ENCODE data around the gene TRAPPC4.
A peak's percentile ranks its signal among the peaks of the same experiment; 100 is the strongest.
"Not testable (repeated sequence)": the region's sequence is repeated elsewhere in the genome, so short reads cannot be mapped to it uniquely, and the experiment has no call there.

Gene TRAPPC4

DNA sequence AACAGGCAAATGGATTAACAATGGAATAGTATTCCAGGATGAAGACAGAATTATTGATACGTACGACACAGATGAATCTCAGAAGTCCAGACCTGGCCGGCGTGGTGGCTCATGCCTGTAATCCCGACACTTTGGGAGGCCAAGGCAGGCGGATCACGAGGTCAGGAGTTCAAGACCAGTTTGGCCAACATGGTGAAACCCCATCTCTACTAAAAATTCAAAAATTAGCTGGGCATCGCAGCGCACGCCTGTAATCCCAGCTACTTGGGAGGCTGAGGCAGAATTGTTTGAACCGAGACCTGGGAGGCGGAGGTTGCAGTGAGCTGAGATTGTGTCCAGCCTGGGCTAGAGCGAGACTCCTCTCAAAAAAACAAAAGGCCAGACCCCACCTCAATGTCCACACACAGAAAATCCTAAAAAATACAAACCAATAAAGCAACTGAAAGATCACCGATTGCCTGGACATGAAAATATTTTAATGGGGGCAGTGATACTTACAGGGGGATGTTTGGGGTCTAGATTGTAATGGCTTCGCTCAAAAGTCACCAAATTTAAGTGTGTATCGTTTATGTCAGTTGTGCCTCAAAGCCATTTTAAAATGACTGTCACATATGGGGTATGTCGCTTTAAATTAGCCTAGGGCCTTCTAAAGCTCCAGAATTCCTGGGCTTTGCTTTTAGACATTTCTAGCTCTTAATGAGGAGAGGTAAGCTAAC, 4.2 kb upstream of the TRAPPC4 start:
- no peak for DNase-seq

DNA sequence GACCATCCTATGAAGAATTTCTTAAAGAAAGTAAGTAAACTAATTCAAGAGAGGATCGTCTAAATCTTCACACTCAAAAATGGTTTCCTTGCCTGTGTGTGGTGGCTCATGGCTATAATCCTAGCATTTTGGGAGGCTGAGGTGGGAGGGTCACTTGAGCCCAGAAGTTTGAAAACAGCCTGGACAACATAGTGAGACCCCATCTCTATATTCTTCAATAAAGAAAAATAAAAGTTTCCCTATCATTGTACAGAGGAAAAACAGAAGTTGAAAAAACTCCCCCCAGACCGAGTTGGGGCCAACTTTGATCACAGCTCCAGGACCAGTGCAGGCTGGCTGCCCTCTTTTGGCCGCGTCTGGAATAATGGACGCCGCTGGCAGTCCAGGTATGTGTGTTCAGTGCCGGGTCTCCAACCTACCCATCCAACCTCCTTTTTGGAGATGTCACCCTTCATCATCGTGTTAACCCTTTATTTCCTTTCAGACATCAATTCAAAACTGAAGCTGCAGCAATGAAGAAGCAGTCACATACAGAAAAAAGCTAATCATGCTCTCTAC, 3.4 kb upstream of the TRAPPC4 start:
- no peak for DNase-seq

DNA sequence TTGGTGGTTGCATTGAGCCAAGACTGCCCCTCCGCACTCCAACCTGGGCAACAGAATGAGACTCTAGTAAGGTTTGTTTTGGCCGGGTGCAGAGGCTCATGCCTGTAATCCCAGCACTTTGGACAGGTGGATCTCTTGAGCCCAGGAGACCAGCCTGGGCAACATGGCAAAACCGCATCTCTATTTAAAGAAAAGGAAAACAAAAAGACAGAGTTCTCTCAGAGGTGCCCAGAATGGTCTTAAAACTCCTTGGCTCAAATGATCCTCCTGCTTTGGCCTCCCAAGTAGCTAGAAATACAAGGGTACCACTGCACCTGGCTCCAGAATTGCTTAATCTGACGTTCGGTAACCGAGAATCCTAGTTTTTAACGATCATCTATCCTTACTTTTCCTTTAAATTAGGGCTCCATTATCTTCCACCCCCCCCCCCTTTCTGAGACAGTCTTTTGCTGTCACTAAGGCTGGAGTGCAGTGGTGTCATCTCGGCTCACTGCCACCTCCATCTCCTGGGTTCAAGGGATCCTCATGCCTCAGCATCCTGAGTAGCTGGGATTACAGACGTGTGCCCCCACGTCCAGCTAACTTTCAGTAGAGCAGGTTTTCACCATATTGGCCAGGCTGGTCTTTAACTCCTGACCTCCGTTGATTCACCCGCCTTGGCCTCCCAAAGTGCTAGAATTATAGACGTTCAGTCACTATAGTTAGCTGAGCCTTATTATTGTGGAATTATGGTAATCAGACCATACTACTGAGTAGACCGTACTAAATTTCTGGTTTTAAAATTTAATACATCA, 2.2 kb upstream of the TRAPPC4 start:
- DNase-seq = no peak

GRCh38 chr11:119017377-119017776, 1.2 kb upstream of the TRAPPC4 start:
- DNase-seq = not testable (repeated sequence)

- no peak for DNase-seq
Observed at GRCh38 chr11:119019996-119020395, 1.4 kb downstream of the TRAPPC4 start.

DNA sequence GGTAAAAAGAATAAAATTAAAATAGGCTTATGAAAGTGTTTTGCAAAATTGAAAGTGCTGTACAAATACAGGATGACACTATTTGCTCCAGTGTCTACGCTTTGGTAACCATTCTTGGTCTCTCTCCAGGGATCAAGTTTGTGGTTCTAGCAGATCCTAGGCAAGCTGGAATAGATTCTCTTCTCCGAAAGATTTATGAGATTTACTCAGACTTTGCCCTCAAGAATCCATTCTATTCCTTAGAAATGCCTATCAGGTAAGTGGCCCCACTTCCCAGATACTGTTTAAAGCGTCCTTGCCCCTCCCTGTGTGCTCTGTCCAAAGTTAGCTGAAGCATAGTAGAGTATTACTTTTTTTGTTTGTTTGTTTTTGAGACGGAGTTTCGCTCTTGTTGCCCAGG, 3.1 kb downstream of the TRAPPC4 start:
- DNase-seq = no peak

- DNase-seq = no peak
Observed at GRCh38 chr11:119023741-119024140, 5.2 kb downstream of the TRAPPC4 start.

- no peak for DNase-seq
Observed at GRCh38 chr11:119024430-119025098, 6.0 kb downstream of the TRAPPC4 start.

DNA sequence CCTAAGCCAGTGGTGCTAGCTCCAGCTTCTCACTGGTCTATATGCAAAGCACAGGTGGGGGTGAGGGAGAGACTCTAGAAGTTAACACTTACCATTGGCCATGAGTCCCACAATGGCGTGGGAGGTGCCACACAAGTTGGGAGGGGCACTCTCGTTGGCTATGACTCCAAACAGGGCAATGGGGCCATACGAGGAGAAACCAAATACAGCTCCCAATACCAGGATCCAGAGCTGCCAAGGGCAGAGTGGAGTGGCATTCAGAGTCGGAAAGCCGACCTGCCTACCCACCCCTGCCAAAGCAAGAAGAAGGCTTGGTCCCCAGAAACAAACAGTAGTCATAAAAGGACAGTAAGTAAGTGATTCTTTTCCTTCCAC, 6.5 kb downstream of the TRAPPC4 start:
- DNase-seq = no peak

DNA sequence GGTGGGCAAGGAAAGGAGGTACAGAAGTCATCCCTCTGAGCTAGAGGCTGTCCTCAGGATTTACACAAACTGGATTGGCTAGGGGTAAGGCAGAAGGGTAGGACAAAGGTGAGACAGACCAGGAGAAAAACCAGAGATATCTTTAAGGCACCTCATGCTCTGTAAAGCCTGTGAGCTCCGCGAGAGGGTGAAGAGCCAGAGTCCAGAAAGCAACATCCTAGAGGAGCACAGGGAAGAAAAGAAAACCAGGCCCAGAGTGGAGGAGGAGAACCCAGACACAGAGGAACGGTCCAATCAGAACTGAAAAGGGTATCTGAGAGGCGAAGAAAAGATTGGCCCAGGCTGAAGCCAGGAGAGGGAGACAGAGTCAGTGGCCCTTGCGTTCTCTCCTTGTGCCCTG, 7.0 kb downstream of the TRAPPC4 start:
- no peak for DNase-seq

DNA sequence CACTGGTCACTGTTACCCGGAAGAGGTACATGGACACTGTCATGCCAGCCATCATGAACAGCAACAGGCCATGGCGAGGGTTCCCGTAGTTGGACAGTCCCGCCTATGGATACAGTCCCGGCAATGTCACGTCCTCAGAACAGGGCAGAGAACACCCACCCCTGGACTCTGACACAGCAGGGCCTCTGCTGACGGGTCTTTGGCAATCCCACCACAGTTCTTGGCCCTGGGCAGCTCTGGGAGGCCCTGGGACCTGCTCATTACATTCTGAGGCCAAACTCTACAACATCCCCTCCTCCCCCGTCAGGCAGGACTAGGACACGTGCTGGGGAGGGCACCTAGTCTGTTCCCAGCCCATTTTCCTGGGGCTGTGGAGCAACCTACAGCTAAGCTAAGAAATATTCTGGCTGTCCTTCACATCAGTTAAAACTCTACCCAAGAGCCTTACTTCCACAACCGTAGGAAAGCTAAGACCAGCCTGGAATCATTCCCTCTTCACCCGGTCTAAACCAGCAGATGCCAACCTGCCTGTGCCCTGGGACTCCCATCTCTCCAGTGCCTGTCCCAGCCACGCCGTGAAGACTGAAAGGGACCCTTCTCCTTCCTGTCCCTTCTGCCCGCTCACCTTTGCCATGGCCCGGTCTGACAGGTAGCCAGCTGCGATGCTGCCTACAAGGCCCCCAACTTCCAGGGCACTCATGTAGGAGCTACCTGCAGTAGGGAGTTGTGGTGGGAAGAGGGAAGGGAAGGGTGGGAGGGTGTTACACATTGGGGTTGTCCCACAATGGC, 7.6 kb downstream of the TRAPPC4 start:
- no peak for DNase-seq

DNA sequence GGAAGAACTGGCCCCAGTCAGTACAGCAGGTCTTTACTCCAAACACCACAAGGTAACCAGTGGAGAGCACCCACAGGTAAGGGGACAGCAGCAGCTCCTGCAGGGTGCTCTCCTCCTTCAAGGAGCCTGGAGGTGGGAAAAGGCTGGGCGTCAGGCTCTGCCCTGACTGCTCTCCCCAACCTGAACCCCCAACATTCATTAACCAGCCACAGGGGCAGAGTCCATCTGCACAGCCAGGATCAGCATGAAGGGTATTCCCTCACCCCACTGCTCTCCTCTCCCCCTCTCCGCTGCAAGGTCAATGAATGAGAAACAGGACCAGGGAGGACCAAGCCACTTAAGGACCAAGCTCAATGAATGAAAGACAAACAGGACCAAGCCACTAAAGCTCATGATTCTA, 8.4 kb downstream of the TRAPPC4 start:
- DNase-seq = no peak

GRCh38 chr11:119027561-119028345, 9.2 kb downstream of the TRAPPC4 start:
- no peak for DNase-seq

GRCh38 chr11:119028346-119029068, 9.9 kb downstream of the TRAPPC4 start:
- DNase-seq = no peak

DNA sequence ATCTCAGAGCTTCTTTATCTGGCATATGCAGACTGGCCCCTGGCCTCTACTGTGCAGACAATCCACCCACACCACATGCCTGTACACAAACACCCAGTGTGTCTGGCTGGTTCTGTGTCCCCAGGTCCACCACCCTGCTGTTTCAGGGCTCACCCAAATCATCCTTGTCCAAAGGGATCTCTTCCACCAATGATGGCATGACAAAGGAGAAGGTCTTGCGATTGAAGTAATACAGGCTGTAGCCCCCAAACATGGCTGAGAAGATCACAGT, 10.4 kb downstream of the TRAPPC4 start:
- DNase-seq = no peak

GRCh38 chr11:119029340-119030028, 10.9 kb downstream of the TRAPPC4 start:
- peak; percentile 61 for DNase-seq

DNA sequence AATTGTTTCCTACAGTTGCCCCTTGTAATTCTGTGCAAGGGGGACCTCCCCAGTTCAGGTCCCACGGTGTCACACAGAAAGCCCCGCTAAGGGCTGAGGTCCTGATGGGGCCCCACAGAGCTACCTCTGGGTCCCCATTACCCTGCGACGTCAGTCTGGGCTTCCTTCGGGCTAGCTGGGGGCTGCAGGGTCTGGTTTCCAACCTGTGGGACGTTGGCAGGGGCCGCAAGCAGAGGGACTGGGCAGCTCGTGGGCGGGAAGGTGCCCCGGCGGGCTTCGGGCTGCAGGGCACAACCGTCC, 11.4 kb downstream of the TRAPPC4 start:
- peak; percentile 23 for DNase-seq

GRCh38 chr11:119030329-119031047, 11.9 kb downstream of the TRAPPC4 start, which contains the start of gene SLC37A4:
Gene SLC37A4 (minus strand): TSS chr11:119030877.
- peak; percentile 97 for DNase-seq

GRCh38 chr11:119031912-119032280, 13.3 kb downstream of the TRAPPC4 start:
- DNase-seq = no peak

DNA sequence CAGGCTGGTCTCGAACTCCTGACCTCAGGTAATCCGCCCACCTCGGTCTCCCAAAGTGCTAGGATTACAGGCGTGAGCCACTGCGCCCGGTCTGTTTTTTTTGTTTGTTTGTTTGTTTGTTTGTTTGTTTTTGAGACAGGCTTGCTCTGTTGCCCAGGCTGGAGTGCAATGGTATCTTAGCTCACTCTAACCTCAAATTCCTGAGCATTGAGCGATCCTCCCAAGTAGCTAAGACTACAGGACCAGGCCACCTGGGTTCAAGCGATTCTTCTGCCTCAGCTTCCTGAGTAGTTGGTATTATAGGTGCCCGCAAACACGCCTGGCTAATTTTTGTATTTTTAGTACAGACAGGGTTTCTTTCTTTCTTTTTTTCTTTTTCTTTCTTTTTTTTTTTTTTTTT, 14.9 kb downstream of the TRAPPC4 start:
- DNase-seq = not testable (repeated sequence)

Measured in stimulated activated naive CD4-positive, alpha-beta T cell treated with Interleukin-2 at 50 U/mL for 16 hours (primary cell).